ENCODE measurements around the gene ZNF346. TPM values are rescaled to one million over a fixed set of nuclear protein-coding genes. Genes with fewer than 3 reads are reported as not detected.

ZNF346 gene
- total RNA-seq, 3 donors from 2014 or later: 13.6 to 28.2 (median 19.2) TPM

DNA sequence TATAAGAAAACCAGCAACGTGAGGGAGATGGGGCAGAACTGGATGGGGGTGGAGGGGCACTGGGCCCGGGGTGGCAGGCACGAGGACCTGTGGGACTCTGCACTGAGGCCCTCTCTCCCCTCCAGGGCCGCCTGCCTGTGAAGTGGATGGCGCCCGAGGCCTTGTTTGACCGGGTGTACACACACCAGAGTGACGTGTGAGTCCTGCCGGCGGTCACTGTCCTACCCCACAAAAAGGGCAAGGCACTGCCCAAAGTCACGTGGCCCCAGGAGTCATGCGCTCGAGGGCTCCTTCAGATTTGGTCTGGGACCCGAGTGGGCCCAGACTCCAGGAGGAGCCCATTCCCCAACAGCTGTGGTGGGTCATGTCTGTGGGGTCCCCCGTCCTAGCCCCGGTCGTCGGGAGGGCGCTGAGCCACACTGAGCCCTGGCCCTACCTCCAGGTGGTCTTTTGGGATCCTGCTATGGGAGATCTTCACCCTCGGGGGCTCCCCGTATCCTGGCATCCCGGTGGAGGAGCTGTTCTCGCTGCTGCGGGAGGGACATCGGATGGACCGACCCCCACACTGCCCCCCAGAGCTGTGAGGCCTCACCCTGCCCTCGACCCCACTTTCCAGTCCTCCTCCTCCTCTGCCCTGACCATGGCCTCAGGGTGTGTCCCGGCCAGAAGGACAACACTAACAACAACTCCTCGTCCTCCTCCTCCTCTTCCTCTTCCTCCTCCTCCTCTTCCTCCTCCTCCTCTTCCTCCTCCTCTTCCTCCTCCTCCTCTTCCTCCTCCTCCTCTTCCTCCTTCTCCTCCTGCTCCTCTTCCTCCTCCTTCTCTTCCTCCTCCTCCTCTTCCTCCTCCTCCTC, 73.9 kb downstream of the ZNF346 start:
- H3K27me3 ChIP-seq: no peaks in the 10 kb centered on the region
- H3K36me3 ChIP-seq: no peaks in the 10 kb centered on the region
- DNase-seq (ENCODE audit: low spot score in 2 of 2): no peak
- H3K4me1 ChIP-seq: no peaks in the 10 kb centered on the region
- H3K9me3 ChIP-seq: no peaks in the 10 kb centered on the region
- H3K4me3 ChIP-seq: no peak overlapping the region
- intact Hi-C loops (cut with DNase I; ENCODE audit: low total_unique reads): no loop called here
- H3K27ac ChIP-seq: no peak overlapping the region
- TF ChIP-seq POLR2AphosphoS5 (IDR thresholded peaks at IDR 0.05): no peak
- TF ChIP-seq, protein P1, sequence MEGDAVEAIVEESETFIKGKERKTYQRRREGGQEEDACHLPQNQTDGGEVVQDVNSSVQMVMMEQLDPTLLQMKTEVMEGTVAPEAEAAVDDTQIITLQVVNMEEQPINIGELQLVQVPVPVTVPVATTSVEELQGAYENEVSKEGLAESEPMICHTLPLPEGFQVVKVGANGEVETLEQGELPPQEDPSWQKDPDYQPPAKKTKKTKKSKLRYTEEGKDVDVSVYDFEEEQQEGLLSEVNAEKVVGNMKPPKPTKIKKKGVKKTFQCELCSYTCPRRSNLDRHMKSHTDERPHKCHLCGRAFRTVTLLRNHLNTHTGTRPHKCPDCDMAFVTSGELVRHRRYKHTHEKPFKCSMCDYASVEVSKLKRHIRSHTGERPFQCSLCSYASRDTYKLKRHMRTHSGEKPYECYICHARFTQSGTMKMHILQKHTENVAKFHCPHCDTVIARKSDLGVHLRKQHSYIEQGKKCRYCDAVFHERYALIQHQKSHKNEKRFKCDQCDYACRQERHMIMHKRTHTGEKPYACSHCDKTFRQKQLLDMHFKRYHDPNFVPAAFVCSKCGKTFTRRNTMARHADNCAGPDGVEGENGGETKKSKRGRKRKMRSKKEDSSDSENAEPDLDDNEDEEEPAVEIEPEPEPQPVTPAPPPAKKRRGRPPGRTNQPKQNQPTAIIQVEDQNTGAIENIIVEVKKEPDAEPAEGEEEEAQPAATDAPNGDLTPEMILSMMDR (IDR thresholded peaks at IDR 0.05): no peak
- TF ChIP-seq POLR2A (IDR thresholded peaks at IDR 0.05): no peak

DNA sequence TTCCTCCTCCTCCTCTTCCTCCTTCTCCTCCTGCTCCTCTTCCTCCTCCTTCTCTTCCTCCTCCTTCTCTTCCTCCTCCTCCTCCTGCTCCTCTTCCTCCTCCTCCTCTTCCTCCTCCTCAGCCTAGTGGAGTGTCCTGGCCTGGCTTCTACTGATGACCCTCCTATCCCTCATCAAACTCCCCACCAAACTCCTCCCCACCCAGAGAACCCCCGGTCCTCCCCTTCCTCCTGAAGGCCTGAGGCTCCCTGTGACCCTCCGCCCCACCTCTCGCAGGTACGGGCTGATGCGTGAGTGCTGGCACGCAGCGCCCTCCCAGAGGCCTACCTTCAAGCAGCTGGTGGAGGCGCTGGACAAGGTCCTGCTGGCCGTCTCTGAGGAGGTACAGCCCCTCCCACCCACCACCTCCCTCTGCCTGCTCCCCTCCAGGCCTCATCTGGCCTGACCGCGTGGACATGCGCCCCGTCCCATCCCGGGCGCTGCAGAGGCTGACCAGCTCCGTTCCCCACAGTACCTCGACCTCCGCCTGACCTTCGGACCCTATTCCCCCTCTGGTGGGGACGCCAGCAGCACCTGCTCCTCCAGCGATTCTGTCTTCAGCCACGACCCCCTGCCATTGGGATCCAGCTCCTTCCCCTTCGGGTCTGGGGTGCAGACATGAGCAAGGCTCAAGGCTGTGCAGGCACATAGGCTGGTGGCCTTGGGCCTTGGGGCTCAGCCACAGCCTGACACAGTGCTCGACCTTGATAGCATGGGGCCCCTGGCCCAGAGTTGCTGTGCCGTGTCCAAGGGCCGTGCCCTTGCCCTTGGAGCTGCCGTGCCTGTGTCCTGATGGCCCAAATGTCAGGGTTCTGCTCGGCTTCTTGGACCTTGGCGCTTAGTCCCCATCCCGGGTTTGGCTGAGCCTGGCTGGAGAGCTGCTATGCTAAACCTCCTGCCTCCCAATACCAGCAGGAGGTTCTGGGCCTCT, 74.8 kb downstream of the ZNF346 start:
- no peak for DNase-seq (ENCODE audit: low spot score in 2 of 2)
- H3K9me3 ChIP-seq: no peaks in the 10 kb centered on the region
- no peak overlapping the region for H3K4me3 ChIP-seq
- no peak overlapping the region for H3K27ac ChIP-seq
- TF ChIP-seq POLR2AphosphoS5 (IDR thresholded peaks at IDR 0.05) (no peak), POLR2A (IDR thresholded peaks at IDR 0.05) (no peak)
- TF ChIP-seq, protein P1 (IDR thresholded peaks at IDR 0.05): no peak
- H3K27me3 ChIP-seq: no peaks in the 10 kb centered on the region
- no peaks in the 10 kb centered on the region for H3K4me1 ChIP-seq
- H3K36me3 ChIP-seq: no peaks in the 10 kb centered on the region
- intact Hi-C loops (cut with DNase I; ENCODE audit: low total_unique reads): no loop called here

DNA sequence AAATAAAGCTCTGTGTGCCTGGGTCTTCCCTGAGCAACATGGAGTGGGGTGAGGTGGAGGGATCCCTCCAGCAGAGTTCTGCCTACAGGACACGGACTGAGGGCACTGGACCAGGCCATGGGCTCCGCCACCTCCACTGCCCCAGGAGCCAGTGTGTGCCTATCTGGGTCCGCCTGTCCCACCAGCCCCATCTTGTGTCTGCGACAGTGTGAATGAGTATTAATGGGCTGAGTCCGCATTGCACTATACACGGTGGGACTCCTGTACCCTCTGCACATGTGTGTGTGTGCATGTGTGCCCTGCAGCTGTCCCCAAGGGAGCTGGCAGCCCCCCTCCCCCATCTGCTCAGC, 75.6 kb downstream of the ZNF346 start:
- no peak overlapping the region for H3K27ac ChIP-seq
- no peak for DNase-seq (ENCODE audit: low spot score in 2 of 2)
- intact Hi-C loops (cut with DNase I; ENCODE audit: low total_unique reads): no loop called here
- H3K9me3 ChIP-seq: no peaks in the 10 kb centered on the region
- H3K4me1 ChIP-seq: no peaks in the 10 kb centered on the region
- H3K27me3 ChIP-seq: no peaks in the 10 kb centered on the region
- H3K4me3 ChIP-seq: no peak overlapping the region
- TF ChIP-seq, protein P1 (IDR thresholded peaks at IDR 0.05): no peak
- no peak for TF ChIP-seq POLR2A (IDR thresholded peaks at IDR 0.05)
- no peak for TF ChIP-seq POLR2AphosphoS5 (IDR thresholded peaks at IDR 0.05)
- no peaks in the 10 kb centered on the region for H3K36me3 ChIP-seq

DNA sequence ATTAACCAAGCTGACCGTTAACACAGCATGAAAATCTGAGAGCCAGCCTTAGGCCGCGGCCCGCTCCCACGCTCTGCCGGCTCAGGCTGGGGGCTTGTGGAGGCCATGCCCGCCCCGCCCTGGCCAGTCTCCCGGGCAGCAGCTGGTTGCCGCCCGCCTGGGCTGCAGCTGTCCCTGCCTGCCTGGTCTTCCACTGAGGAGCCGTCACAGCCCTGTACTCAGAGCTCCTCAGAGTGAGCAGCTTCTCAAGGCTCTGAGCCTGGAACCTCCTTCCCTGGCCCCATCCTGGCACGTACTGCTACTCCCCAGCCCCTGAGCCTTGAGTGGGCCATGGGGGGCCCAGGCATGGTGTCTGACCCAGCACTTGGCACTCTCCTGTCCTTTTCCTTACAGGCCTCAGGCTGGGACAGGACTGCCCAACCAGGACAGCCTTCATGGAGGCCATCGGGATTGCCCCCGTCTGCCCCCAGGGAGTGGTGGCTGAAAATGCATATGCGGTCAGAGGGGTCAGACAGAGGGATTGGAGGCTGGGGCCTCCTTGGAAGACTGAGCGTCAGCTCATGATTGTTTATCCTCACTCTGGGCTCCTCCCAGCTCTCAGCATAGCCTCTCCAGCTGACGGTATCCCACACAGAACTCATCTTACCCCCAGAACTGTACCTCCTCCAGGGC, 76.1 kb downstream of the ZNF346 start:
- no peak for DNase-seq (ENCODE audit: low spot score in 2 of 2)
- no peaks in the 10 kb centered on the region for H3K9me3 ChIP-seq
- no peaks in the 10 kb centered on the region for H3K27me3 ChIP-seq
- H3K4me1 ChIP-seq: no peaks in the 10 kb centered on the region
- H3K4me3 ChIP-seq: no peak overlapping the region
- TF ChIP-seq, protein P1 (IDR thresholded peaks at IDR 0.05): no peak
- TF ChIP-seq POLR2AphosphoS5 (IDR thresholded peaks at IDR 0.05) (no peak), POLR2A (IDR thresholded peaks at IDR 0.05) (no peak)
- intact Hi-C loops (cut with DNase I; ENCODE audit: low total_unique reads): loop anchor here (1.0 kb wide), 1 partner anchor 23 kb away; no protein-coding TSS in a partner anchor
- no peaks in the 10 kb centered on the region for H3K36me3 ChIP-seq
- H3K27ac ChIP-seq: no peak overlapping the region

Data from breast epithelium (tissue), 4 donors.